EL (cell line): Measurements from ENCODE around the gene PDHA2.
"Not testable (repeated sequence)": the region's sequence is repeated elsewhere in the genome, so short reads cannot be mapped to it uniquely, and the experiment has no call there.

Experiments
- DNase-seq: peaks from one replicate; pipeline ENCODE4 v3.0.0-alpha.2; 2016

PDHA2 gene

GRCh38 chr4:95839891-95840290 is at the start of gene PDHA2:
Gene PDHA2 (plus strand): TSS chr4:95840093. CDS start chr4:95840151, 58 bp downstream.
- no peak for DNase-seq

DNA sequence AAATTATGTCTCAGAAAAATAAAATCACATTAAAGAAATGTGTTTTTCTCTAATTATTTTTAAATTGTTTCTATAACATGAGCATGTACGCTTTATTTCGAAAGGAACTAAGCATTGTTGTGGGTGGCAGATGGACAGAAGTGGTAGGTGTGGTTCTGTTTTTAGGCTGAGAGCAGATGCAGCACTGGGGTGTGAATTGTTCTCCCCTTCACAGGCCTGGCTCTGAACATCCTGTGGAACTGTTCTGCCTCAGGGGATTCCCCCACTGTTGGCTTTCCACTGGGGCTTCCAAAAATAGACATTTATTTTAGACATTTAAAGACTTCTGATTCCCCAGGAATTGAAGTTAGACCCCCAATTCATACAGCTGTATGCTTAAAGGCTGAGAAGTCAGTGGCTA is 41.9 kb upstream of the PDHA2 start:
- no peak for DNase-seq

- no peak for DNase-seq
These were observed 41.2 kb upstream of the PDHA2 start for GRCh38 chr4:95798727-95799126.

DNA sequence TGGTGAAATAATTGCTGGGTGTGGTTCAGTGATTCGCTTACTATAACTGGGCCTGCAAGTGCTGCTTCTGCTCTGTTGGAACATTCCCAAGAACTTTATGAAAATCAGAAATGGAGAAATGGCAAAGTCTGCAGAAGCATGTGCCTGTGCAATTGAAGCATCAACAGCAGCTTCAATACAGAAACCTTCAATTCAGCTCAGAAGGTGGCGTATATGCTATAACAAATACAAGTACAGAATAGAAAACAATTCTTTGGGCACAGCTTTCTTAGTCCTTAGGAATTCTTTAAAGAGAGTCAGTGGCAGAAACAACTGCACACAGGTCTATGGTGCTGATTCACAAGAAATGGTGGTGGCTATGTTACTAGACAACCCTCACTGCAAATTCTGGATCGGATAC is 18.0 kb upstream of the PDHA2 start:
- DNase-seq: no peak

GRCh38 chr4:95825546-95825945 is 14.3 kb upstream of the PDHA2 start:
- DNase-seq: no peak

- no peak for DNase-seq
These were observed 9.2 kb upstream of the PDHA2 start for GRCh38 chr4:95830651-95831050.

DNA sequence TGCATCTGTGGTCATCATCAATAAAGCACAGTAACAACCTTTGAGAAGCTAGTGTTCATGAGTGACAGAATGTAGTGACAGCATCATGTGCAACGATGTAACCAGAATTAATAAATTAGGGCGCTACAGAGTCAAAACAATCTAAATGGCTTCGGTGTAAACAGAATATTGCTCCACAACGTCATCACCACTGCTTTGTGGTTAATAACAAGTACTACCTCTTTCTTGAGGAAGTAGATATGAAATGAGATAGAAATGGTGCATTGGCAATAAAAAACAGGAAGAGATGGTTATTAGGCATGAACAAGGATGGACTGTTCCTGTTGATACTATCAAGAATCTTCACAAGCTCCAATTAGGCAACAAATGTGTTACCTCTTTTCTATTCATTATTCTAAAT is 8.7 kb upstream of the PDHA2 start:
- no peak for DNase-seq

DNA sequence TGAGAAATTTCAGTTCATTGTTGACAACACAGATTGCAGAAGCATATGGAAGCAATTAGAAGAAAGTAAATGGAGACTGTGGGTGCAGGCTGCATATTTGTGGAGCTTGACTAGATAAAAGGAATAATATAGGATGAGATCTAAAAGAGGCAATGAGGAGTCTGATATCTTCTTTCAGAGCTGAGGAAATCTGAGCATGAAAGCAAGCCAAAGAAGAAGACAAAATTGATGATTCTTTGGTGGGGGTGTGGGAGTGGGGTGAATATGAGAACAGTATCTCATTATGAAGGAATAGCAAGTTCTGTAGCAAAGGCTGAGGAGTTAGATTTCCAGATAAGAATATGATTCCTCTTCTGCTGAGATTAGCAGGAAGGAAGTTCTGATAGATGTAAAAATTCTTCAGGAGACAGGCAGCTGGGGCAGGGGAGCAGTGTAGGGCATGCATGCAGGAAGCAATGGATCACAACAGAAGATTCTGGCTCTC is 6.1 kb upstream of the PDHA2 start:
- DNase-seq: no peak

- no peak for DNase-seq
These were observed 4.2 kb upstream of the PDHA2 start for GRCh38 chr4:95835672-95836071.

- no peak for DNase-seq
These were observed 1.7 kb upstream of the PDHA2 start for GRCh38 chr4:95838192-95838591.

- no peak for DNase-seq
These were observed 8.1 kb downstream of the PDHA2 start for GRCh38 chr4:95847908-95848460.

DNA sequence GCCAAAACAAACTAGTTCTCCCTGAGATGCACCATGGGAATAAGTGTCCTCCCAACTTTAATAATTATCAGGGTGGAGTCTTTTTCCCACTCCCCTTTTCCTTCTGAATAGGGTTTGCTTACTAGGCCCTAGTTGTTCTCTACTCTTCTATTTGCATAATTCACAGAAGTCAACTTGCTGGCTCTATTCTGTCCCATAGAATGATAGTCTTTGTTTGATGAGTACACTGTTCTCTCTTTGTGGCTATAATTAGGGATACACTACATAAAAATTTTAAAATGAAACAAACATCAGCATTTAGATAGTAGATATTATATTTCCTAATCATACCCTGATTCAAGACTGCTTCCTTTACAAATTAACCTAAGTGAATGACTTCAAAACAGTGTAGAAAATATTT is 10.3 kb downstream of the PDHA2 start:
- no peak for DNase-seq

- DNase-seq: no peak
These were observed 17.9 kb downstream of the PDHA2 start for GRCh38 chr4:95857761-95858160.

- no peak for DNase-seq
These were observed 28.0 kb downstream of the PDHA2 start for GRCh38 chr4:95867919-95868318.

- not testable (repeated sequence) for DNase-seq
These were observed 29.5 kb downstream of the PDHA2 start for GRCh38 chr4:95869414-95869813.

DNA sequence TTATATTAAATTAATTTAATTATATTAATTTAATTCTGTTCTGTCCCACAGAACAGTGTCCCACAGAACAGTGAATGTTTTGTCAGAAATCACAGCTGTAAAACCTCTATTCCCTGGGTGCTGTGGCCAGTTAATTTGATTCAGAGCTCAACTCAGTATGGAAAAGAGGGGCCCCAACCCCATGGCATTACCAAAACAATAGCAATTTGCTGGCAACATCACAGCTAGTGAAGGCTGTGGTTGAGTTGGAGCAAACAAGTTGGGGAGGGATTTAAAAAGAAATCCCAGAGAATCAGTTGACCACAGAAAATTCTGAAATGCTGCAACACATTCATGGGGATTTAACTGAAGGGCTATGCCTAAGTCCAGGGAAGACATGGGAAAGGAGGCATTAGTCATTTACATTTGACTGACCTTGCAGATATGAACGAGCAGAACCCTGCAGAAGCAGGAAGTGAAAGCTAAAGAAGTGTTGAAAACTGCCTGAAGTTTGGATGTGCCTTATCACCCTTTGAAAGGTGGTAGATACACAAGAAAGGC is 30.1 kb downstream of the PDHA2 start:
- DNase-seq: no peak

DNA sequence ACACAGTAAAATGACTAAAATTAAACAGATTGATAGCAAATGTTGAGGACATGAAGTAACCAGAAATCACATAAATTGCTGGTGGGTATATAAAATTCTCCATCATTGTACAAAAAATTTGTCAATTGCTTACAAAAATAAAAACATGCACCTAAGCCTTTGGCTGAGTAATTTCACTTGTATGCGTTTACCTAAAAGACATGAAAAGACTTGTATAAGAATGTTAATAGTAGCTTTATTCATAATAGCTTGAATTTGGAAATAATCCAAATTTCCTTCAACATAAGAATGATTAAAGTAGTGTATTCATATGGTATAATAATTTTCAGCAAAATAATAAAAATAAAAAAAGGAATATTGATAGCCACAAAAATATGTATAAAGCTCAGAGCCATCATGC is 37.7 kb downstream of the PDHA2 start:
- DNase-seq: no peak

GRCh38 chr4:95887551-95887950 is 47.7 kb downstream of the PDHA2 start:
- no peak for DNase-seq

DNA sequence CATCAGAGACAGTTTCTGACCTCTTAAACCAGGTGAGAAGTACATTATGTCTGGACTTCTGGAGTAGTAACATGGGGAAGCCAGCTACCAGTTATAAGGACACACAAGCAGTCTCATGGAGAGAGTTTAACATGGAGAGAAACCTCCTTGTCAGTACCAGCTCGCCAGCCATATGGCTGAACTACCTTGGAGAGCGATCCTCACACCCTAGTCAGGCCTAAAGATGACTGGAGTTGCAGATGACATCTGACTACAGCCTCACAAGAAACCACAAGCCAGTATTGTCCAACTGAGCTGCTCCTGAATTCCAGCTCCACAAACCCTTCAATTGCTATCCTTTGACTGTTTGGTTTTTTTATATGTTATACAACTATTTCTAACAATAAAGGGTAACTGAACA is 49.8 kb downstream of the PDHA2 start:
- no peak for DNase-seq
